HepG2 (cell line): Measurements from ENCODE around the gene CAVIN1. TPM values are rescaled to one million over a fixed set of nuclear protein-coding genes. Genes with fewer than 3 reads are reported as not detected.

Experiments
- AHDC1 ChIP-seq: sonication (generic); formaldehyde crosslinking; IDR thresholded peaks from 2 replicates; pipeline ENCODE4 v1.5.1; 2020; ENCODE audit warnings: mild to moderate bottlenecking, missing genetic modification reagents, borderline replicate concordance
- ARNT ChIP-seq: fragments of 450-650 bp; IDR thresholded peaks from 2 replicates; pipeline ENCODE4 v1.6.1; 2017
- CBX5 ChIP-seq: sonication (generic); formaldehyde crosslinking; IDR thresholded peaks from 2 replicates; pipeline ENCODE4 v1.4.0; 2020; ENCODE audit warnings: missing genetic modification reagents, borderline replicate concordance
- DRAP1 ChIP-seq: IDR thresholded peaks from 2 replicates; pipeline ENCODE4 v1.6.1; 2016; ENCODE audit warnings: missing genetic modification reagents, missing compliant biosample characterization
- E2F1 ChIP-seq: sonication (generic); formaldehyde crosslinking; IDR thresholded peaks from 2 replicates; pipeline ENCODE4 v1.5.0; 2020; ENCODE audit warnings: missing genetic modification reagents
- KAT7 ChIP-seq: IDR thresholded peaks from 2 replicates; pipeline ENCODE4 v1.6.1; 2018; ENCODE audit warnings: borderline replicate concordance, missing compliant biosample characterization
- KDM5A ChIP-seq: fragments of 200-600 bp; sonication (generic); IDR thresholded peaks from 2 replicates; pipeline ENCODE4 v1.7.0; 2018; ENCODE audit warnings: antibody characterized with exemption, mild to moderate bottlenecking, low read length, borderline replicate concordance
- MIER2 ChIP-seq: IDR thresholded peaks from 2 replicates; pipeline ENCODE4 v1.6.1; 2016; ENCODE audit warnings: missing biosample characterization, missing genetic modification reagents
- MXI1 ChIP-seq: IDR thresholded peaks from 3 replicates; pipeline ENCODE4 v1.6.1; 2012; ENCODE audit warnings: low read depth, low read length, inconsistent platforms, borderline replicate concordance
- NAIF1 ChIP-seq: sonication (generic); formaldehyde crosslinking; IDR thresholded peaks from 2 replicates; pipeline ENCODE4 v1.5.0; 2020; ENCODE audit warnings: mild to moderate bottlenecking, missing genetic modification reagents, borderline replicate concordance
- NCOA2 ChIP-seq: sonication (generic); formaldehyde crosslinking; IDR thresholded peaks from 2 replicates; pipeline ENCODE4 v1.8.0; 2022; ENCODE audit warnings: inconsistent platforms
- NFYB ChIP-seq: sonication (generic); formaldehyde crosslinking; IDR thresholded peaks from 2 replicates; pipeline ENCODE4 v1.4.0; 2020; ENCODE audit warnings: missing genetic modification reagents
- ZBTB25 ChIP-seq: IDR thresholded peaks from 2 replicates; pipeline ENCODE4 v1.6.1; 2018; ENCODE audit warnings: missing genetic modification reagents
- ZBTB39 ChIP-seq: sonication (generic); formaldehyde crosslinking; IDR thresholded peaks from 2 replicates; pipeline ENCODE4 v1.5.0; 2020; ENCODE audit warnings: missing genetic modification reagents
- ZNF232 ChIP-seq: sonication (generic); formaldehyde crosslinking; IDR thresholded peaks from 2 replicates; pipeline ENCODE4 v1.4.0; 2020; ENCODE audit warnings: missing genetic modification reagents, borderline replicate concordance
- ZNF547 ChIP-seq: sonication (generic); formaldehyde crosslinking; IDR thresholded peaks from 2 replicates; pipeline ENCODE4 v1.5.1; 2020; ENCODE audit warnings: mild to moderate bottlenecking, missing genetic modification reagents
- ZNF749 ChIP-seq: sonication (generic); formaldehyde crosslinking; IDR thresholded peaks from 2 replicates; pipeline ENCODE4 v1.8.0; 2022; ENCODE audit warnings: mild to moderate bottlenecking, missing genetic modification reagents, moderate library complexity, borderline replicate concordance
- polyA plus RNA-seq, 8 experiments: library from polyadenylated mRNA; depleted of rRNA in 3 of 8; stranded (reverse) in 7 of 8; unstranded in 1 of 8; fragments of >200 nt; fragmentation: Illumina TruSeq in 4 of 8; extraction: Trizol in 4 of 8; gene quantifications; 2 replicates each; pipeline versions ENCODE4 v1.2.1 to v1.2.3, GENCODE V29; 2011 to 2016; ENCODE audit warnings: low read depth in 4 of 8, missing spikeins in 1 of 8, mixed read lengths in 1 of 8; ENCODE audit not compliant: insufficient read depth in 1 of 8
- total RNA-seq, 5 experiments: library from RNA; depleted of rRNA; stranded (reverse); fragments of >200 nt; fragmentation: Illumina TruSeq; extraction: Trizol; gene quantifications; 2 replicates each; pipeline ENCODE4 v1.2.3, GENCODE V29; 2016; ENCODE audit warnings: low read depth in 1 of 5
- TF ChIP-seq, protein P1 (sequence below): sonication (generic); formaldehyde crosslinking; IDR thresholded peaks from 2 replicates; pipeline ENCODE4 v1.4.0; 2020; ENCODE audit warnings: mild to moderate bottlenecking, missing genetic modification reagents

The CAVIN1 gene
- total and polyA plus RNA-seq, 2 of the 13 experiments (the other 11 are each of a cell fraction or from before 2014, with no cell fraction given): 15.9 to 25.5 TPM

- no peak for TF ChIP-seq E2F1 (CRISPR knock-in tag)
- 0 out of 2 replicates have a peak, but pooled peaks have one; percentile 29 for TF ChIP-seq DRAP1 (CRISPR knock-in tag)
- no peak for TF ChIP-seq MIER2 (CRISPR knock-in tag)
- 0 out of 2 replicates have a peak, but pooled peaks have one; percentile 42 for TF ChIP-seq ZBTB25 (CRISPR knock-in tag)
- no peak for TF ChIP-seq ZNF547 (CRISPR knock-in tag)
- no peak for TF ChIP-seq KAT7 (CRISPR knock-in tag)
- TF ChIP-seq AHDC1 (CRISPR knock-in tag): no peak; the same call in 1 of the 2 replicates
- TF ChIP-seq ARNT: no peak
- TF ChIP-seq ZNF749 (CRISPR knock-in tag): no peak
- TF ChIP-seq, protein P1, sequence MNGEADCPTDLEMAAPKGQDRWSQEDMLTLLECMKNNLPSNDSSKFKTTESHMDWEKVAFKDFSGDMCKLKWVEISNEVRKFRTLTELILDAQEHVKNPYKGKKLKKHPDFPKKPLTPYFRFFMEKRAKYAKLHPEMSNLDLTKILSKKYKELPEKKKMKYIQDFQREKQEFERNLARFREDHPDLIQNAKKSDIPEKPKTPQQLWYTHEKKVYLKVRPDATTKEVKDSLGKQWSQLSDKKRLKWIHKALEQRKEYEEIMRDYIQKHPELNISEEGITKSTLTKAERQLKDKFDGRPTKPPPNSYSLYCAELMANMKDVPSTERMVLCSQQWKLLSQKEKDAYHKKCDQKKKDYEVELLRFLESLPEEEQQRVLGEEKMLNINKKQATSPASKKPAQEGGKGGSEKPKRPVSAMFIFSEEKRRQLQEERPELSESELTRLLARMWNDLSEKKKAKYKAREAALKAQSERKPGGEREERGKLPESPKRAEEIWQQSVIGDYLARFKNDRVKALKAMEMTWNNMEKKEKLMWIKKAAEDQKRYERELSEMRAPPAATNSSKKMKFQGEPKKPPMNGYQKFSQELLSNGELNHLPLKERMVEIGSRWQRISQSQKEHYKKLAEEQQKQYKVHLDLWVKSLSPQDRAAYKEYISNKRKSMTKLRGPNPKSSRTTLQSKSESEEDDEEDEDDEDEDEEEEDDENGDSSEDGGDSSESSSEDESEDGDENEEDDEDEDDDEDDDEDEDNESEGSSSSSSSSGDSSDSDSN: no peak
- no peak for TF ChIP-seq ZBTB39 (CRISPR knock-in tag)
- peak; percentile 33; the same call in 1 of the 3 replicates for TF ChIP-seq MXI1
- no peak for TF ChIP-seq KDM5A
- no peak for TF ChIP-seq ZNF232 (CRISPR knock-in tag)
- TF ChIP-seq NFYB (CRISPR knock-in tag): no peak
- TF ChIP-seq NCOA2 (CRISPR knock-in tag): no peak
- TF ChIP-seq NAIF1: no peak
- TF ChIP-seq CBX5 (CRISPR knock-in tag): no peak
Measured at GRCh38 chr17:42436391-42436790, 13.3 kb upstream of the CAVIN1 start (continued).
